MM.1S (cell line): ENCODE results near the gene STMND1.

Source experiments
- CTCF ChIP-seq: fragments of 300-600 bp; sonication (generic); IDR thresholded peaks from 2 replicates; pipeline ENCODE4 v1.5.1; 2016; ENCODE audit warnings: antibody characterized with exemption, low read length, mixed read lengths
- EZH2 ChIP-seq: fragments of 300-600 bp; sonication (generic); optimal IDR thresholded peaks from 2 replicates; pipeline ENCODE3; 2017; ENCODE audit warnings: low read depth, mild to moderate bottlenecking, antibody characterized with exemption, low read length, mixed read lengths
- EZH2phosphoT487 ChIP-seq: fragments of 300-600 bp; sonication (generic); IDR thresholded peaks from 2 replicates; pipeline ENCODE4 v1.6.1; 2018; ENCODE audit warnings: antibody characterized with exemption, low read length

- no peak for TF ChIP-seq CTCF
- no peak for TF ChIP-seq EZH2phosphoT487
- TF ChIP-seq EZH2: no peak
Observed at GRCh38 chr6:17058550-17058949, 43.3 kb upstream of the STMND1 start.
